Choroid plexus epithelial cell (primary cell): ENCODE measurements around the gene SLC29A2.

Experiments used
- DNase-seq: peaks from one replicate; pipeline ENCODE4 v3.0.0-alpha.2; 2010; ENCODE audit warnings: low read depth
- H3K4me3 ChIP-seq: 2 replicates; pipeline ENCODE4 v1.5.1; 2011; ENCODE audit warnings: low read depth, mild to moderate bottlenecking, control low read depth, low read length, moderate library complexity
- CTCF ChIP-seq: conservative IDR thresholded peaks from 2 replicates; pipeline ENCODE4 v1.5.1; 2011; ENCODE audit warnings: low read depth, mild to moderate bottlenecking, control low read depth, inconsistent platforms, low read length, moderate library complexity

Gene SLC29A2

GRCh38 chr11:66415423-66415822 is 43.9 kb upstream of the SLC29A2 start:
- TF ChIP-seq CTCF, result no peak
- no peak overlapping the region for H3K4me3 ChIP-seq
- no peak for DNase-seq

GRCh38 chr11:66414120-66414934 is 42.8 kb upstream of the SLC29A2 start:
- no peak overlapping the region for H3K4me3 ChIP-seq
- DNase-seq, result no peak

GRCh38 chr11:66413167-66413566 is 41.6 kb upstream of the SLC29A2 start:
- DNase-seq, result no peak
- no peak for TF ChIP-seq CTCF
- no peak overlapping the region for H3K4me3 ChIP-seq

More at GRCh38 chr11:66414120-66414934, 42.8 kb upstream of the SLC29A2 start:
- no peak for TF ChIP-seq CTCF

GRCh38 chr11:66412110-66412509 is 40.5 kb upstream of the SLC29A2 start:
- TF ChIP-seq CTCF, result no peak
- no peak overlapping the region for H3K4me3 ChIP-seq
- no peak for DNase-seq

GRCh38 chr11:66411323-66411722 is 39.8 kb upstream of the SLC29A2 start:
- TF ChIP-seq CTCF, result no peak
- no peak for DNase-seq
- no peak overlapping the region for H3K4me3 ChIP-seq

- no peak for DNase-seq
- no peak overlapping the region for H3K4me3 ChIP-seq
- no peak for TF ChIP-seq CTCF
Measured at GRCh38 chr11:66410191-66410590, 38.6 kb upstream of the SLC29A2 start.

- H3K4me3 ChIP-seq, result no peak overlapping the region
- no peak for DNase-seq
- no peak for TF ChIP-seq CTCF
Measured at GRCh38 chr11:66409226-66409625, 37.7 kb upstream of the SLC29A2 start.
